DOHH2 (cell line): ENCODE data around the gene SUN1.
A peak's percentile ranks its signal among the peaks of the same experiment; 100 is the strongest.

Source experiments
- H3F3A ChIP-seq: fragments of 200-600 bp; sonication (generic), shearing (Covaris generic); 2 replicates; pipeline ENCODE4 v1.6.0; 2016; ENCODE audit warnings: antibody characterized with exemption, mild to moderate bottlenecking; ENCODE audit not compliant: control insufficient read depth, insufficient read depth
- H3K27ac ChIP-seq: fragments of 200-600 bp; sonication (generic); 2 replicates; pipeline ENCODE4 v1.5.1; 2014; ENCODE audit warnings: low read depth, mild to moderate bottlenecking, low read length, moderate library complexity
- H3K27me3 ChIP-seq: fragments of 200-600 bp; sonication (generic); 2 replicates; pipeline ENCODE4 v1.6.1; 2014; ENCODE audit warnings: mild to moderate bottlenecking, low read length, mixed read lengths; ENCODE audit not compliant: control insufficient read depth
- H3K36me3 ChIP-seq: fragments of 200-600 bp; sonication (generic); 2 replicates; pipeline ENCODE4 v1.6.1; 2014; ENCODE audit warnings: mild to moderate bottlenecking, low read length, moderate library complexity, mixed read lengths; ENCODE audit not compliant: control insufficient read depth
- H3K4me1 ChIP-seq: fragments of 200-600 bp; sonication (generic); 2 replicates; pipeline ENCODE4 v1.6.1; 2014; ENCODE audit warnings: mild to moderate bottlenecking, low read length, mixed read lengths; ENCODE audit not compliant: control insufficient read depth
- H3K4me2 ChIP-seq: fragments of 200-600 bp; sonication (generic); 2 replicates; pipeline ENCODE4 v1.6.0; 2014; ENCODE audit warnings: mild to moderate bottlenecking, low read length, moderate library complexity
- H3K4me3 ChIP-seq: fragments of 200-600 bp; sonication (generic); 2 replicates; pipeline ENCODE4 v1.5.1; 2014; ENCODE audit warnings: mild to moderate bottlenecking, low read length, mixed read lengths
- H3K79me2 ChIP-seq: fragments of 200-600 bp; sonication (generic); 2 replicates; pipeline ENCODE4 v1.6.1; 2014; ENCODE audit warnings: mild to moderate bottlenecking, low read length, mixed read lengths; ENCODE audit not compliant: control insufficient read depth
- H3K9me2 ChIP-seq: fragments of 200-600 bp; sonication (generic); replicated peaks from 2 replicates; pipeline ENCODE4 v1.6.1; 2014; ENCODE audit warnings: mild to moderate bottlenecking, low read length, mixed read lengths; ENCODE audit not compliant: control insufficient read depth
- H3K9me3 ChIP-seq: fragments of 200-600 bp; sonication (generic); 2 replicates; pipeline ENCODE4 v1.6.1; 2014; ENCODE audit warnings: antibody characterized with exemption, low read length, mixed read lengths; ENCODE audit not compliant: control insufficient read depth, insufficient read depth
- H4K20me1 ChIP-seq: fragments of 200-600 bp; sonication (generic); 2 replicates; pipeline ENCODE4 v1.6.0; 2014; ENCODE audit warnings: low read depth, mild to moderate bottlenecking, antibody characterized with exemption, low read length, moderate library complexity; ENCODE audit not compliant: control insufficient read depth, insufficient read depth
- CTCF ChIP-seq: fragments of 200-600 bp; sonication (generic); IDR thresholded peaks from one replicate; pipeline ENCODE4 v1.5.1; 2014; ENCODE audit warnings: antibody characterized with exemption, mild to moderate bottlenecking, low read depth, low read length; ENCODE audit not compliant: poor library complexity, severe bottlenecking
- EZH2phosphoT487 ChIP-seq: fragments of 200-600 bp; sonication (generic); IDR thresholded peaks from 2 replicates; pipeline ENCODE4 v1.6.1; 2017; ENCODE audit warnings: borderline replicate concordance, mild to moderate bottlenecking, antibody characterized with exemption, low read length, moderate library complexity, mixed read lengths

SUN1 gene

DNA sequence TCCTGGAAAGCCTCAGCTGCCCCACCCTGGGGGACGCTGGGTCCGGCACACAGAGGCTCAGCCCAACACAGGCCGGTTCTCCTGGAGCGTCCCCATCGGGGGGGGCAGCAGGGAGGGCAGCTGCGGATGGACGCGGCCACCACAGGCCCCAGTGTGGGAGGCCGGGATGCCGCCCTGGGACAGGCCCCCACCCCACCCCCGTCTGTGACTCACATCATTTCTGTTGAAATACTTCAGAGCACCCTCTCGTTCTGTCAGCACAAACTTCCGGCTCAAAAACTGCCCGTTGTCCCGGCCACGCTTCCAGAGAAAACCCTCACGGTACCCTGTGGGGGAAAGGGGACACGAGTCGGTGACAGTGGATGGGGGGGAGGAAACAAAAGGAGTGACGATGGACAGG, 72.6 kb downstream of the SUN1 start:
- H3K27ac ChIP-seq: no peak overlapping the region
- H3K4me2 ChIP-seq: no peak overlapping the region

GRCh38 chr7:906776-907157, 74.5 kb downstream of the SUN1 start:
- no peaks in the 10 kb centered on the region for H3K9me2 ChIP-seq
- peaks cover 35% of the 10 kb centered on the region for H3K27me3 ChIP-seq
- H3K36me3 ChIP-seq: no peaks in the 10 kb centered on the region
- no peaks in the 10 kb centered on the region for H3F3A ChIP-seq
- TF ChIP-seq EZH2phosphoT487: no peak
- no peaks in the 10 kb centered on the region for H3K79me2 ChIP-seq
- H3K27ac ChIP-seq: no peak overlapping the region
- peaks cover 29% of the 10 kb centered on the region for H3K4me1 ChIP-seq
- no peaks in the 10 kb centered on the region for H3K9me3 ChIP-seq
- no peak overlapping the region for H3K4me3 ChIP-seq
- no peak overlapping the region for H3K4me2 ChIP-seq
- 0 out of 2 replicates have a peak, but pooled peaks cover 8% of the 10 kb centered on the region for H4K20me1 ChIP-seq

More for the DNA sequence above, 72.6 kb downstream of the SUN1 start:
- Histone ChIP-seq H3K9me3 (no peaks in the 10 kb centered on the region), H3K27me3 (peaks cover 32% of the 10 kb centered on the region), H3K79me2 (no peaks in the 10 kb centered on the region), H3K36me3 (no peaks in the 10 kb centered on the region), H3F3A (no peaks in the 10 kb centered on the region), H3K4me1 (peaks cover 22% of the 10 kb centered on the region), H4K20me1 (0 out of 2 replicates have a peak, but pooled peaks cover 5% of the 10 kb centered on the region), H3K9me2 (no peaks in the 10 kb centered on the region), H3K4me3 (no peak overlapping the region)
- TF ChIP-seq EZH2phosphoT487 (no peak), CTCF (no peak)

DNA sequence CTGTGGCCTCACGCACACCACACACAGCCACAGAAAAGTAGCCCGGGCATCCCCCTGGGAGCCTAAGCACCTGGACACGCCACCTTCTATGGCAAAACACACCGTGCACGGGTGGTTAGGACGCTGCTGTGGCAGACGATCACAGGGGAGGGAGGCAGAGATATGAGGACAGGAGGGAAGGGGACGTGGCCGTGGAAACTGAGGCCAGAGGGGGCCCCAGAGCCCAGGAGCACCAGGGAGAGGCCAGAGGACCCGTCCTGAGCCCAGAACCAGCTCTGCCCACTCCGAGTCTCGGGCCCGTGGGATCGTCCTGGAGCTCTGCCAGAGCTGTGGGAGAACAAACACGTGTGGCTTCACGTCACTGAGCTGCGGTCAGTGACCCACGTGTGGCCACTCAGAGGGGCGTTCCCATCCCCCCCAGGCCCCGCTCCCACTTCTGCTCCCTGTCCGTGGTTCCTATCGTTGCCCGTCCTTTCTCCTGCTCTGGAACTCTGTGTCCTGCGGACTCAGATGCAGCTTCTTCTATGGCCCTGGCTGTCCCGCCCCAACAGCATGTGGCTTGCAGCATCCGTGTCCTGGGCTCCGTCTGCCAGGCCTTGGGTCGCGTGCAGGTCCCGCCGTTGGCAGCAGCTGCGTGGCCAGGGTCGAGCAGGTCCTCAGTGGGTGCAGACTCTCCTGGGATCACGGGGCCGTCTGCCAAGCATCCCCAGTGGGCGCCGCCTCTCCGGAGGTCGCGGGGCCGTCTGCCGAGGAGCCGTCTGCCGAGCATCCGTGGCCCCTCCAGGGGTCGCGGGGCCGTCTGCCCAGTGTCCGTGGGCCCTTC, 75.1 kb downstream of the SUN1 start:
- Histone ChIP-seq H3K36me3 (no peaks in the 10 kb centered on the region), H3K4me2 (no peak overlapping the region), H3K27ac (no peak overlapping the region), H3K9me3 (no peaks in the 10 kb centered on the region), H3K4me1 (peaks cover 27% of the 10 kb centered on the region), H3K9me2 (no peaks in the 10 kb centered on the region), H3K79me2 (no peaks in the 10 kb centered on the region), H3F3A (no peaks in the 10 kb centered on the region), H3K27me3 (peaks cover 35% of the 10 kb centered on the region), H3K4me3 (no peak overlapping the region), H4K20me1 (0 out of 2 replicates have a peak, but pooled peaks cover 11% of the 10 kb centered on the region)
- TF ChIP-seq CTCF (no peak), EZH2phosphoT487 (no peak)

GRCh38 chr7:908159-908581, 75.9 kb downstream of the SUN1 start:
- Histone ChIP-seq H3F3A (no peaks in the 10 kb centered on the region), H3K79me2 (no peaks in the 10 kb centered on the region), H3K36me3 (no peaks in the 10 kb centered on the region), H3K4me2 (peak overlapping the region; percentile 61; the same call in 1 of the 2 replicates), H3K9me2 (no peaks in the 10 kb centered on the region), H3K27me3 (peaks cover 35% of the 10 kb centered on the region), H3K4me1 (peaks cover 34% of the 10 kb centered on the region), H4K20me1 (0 out of 2 replicates have a peak, but pooled peaks cover 12% of the 10 kb centered on the region), H3K27ac (no peak overlapping the region), H3K4me3 (no peak overlapping the region), H3K9me3 (no peaks in the 10 kb centered on the region)
- TF ChIP-seq EZH2phosphoT487 (no peak), CTCF (no peak)
